HTERT RPE-1 (cell line): ENCODE measurements around the gene GDF7.

ENCODE experiments used
- in situ Hi-C: fragments of 300-500 bp; cut with MboI; formaldehyde crosslinking; loops from 4 replicates; pipeline ENCODE4 v1.14.3; 2020; ENCODE audit warnings: low sequenced_read_pairs

The GDF7 gene

DNA sequence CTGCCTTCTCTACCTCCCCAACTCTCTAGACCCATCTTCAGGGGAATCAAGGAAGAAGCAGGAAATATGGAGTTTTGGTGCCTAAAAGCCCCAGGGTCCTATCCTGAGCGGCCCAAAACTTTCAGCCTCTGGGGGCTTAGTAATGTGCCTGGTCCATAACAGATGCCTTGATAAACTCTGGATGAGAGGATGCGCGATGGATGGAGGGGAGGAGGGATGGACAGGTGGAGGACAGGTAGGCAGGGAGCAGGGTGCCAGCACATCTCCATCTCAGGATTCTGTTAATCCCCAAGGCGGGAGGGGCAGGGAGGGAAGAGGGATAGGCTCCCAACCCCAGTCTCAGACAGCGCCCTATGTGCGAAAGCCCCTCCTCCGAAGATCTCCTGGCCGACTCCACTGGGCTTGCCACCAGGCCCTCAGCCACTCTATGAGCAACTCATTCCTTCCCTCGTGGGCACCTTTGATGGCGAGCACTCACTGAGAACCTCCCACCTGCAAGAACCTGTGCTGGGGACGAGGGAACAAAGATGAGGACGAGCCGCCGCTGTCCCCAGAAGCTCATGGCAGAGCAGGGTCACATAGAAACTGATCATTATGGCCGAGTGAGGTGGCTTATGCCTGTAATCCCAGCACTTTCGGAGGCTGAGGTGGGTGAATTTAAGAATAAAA is 39.1 kb upstream of the GDF7 start:
- in situ Hi-C loops: loop anchor here (25.0 kb wide), 1 partner anchor 191 kb away; the partner anchor contains the start of gene RHOB

DNA sequence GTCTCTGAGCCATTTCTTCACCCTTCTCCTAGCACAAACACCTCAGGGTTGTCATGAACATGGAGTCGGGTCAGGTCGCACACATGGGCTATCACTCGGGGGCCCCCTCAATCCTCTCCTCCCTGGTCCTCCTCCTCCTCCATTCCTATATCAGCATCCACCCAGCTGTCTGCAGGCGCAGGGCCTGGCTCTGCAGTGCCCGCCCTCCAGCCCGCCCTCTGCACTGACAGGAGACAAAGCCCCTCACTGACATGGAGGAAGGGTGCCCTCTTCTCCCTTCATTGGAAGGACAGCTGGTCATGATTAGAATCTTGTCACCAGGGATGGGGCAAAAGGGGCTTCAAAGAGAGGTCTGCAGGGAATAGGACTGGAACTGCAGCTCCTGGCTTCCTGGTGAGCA is 37.8 kb upstream of the GDF7 start:
- in situ Hi-C loops: loop anchor here (25.0 kb wide), 1 partner anchor 192 kb away; the partner anchor contains the start of gene RHOB

DNA sequence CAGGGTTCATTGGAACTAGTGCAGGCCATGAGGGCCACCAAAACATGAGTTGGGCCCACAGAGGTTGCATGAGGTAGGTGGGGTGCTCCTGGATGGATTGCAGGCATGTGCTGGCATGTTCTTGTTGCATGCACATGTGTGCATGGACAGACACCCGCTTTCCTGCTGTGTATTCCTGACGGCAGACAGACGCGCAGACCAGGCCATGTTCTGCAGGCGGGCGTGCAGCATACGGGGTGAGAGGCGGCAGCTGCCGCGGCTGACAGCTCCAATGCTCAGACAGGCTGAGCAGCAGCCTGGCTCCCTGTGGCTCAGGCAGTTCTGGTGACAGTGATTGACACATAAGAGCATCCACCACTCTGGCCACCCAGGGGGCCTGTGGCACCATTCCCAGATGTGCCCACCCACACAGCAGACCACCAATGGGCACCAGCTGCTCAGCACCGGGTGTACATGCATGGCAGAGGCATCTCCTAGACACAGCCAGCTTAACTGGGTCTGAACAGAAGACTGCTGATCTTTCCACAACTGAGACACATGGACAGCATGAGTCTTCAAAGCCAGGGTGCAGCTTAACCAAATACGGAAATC is 37.3 kb upstream of the GDF7 start:
- in situ Hi-C loops: loop anchor here (25.0 kb wide), 1 partner anchor 192 kb away; the partner anchor contains the start of gene RHOB

- in situ Hi-C loops: loop anchor here (25.0 kb wide), 1 partner anchor 194 kb away; the partner anchor contains the start of gene RHOB
Measured at GRCh38 chr2:20630967-20631366, 36.0 kb upstream of the GDF7 start.

GRCh38 chr2:20631617-20632307 is 35.2 kb upstream of the GDF7 start:
- in situ Hi-C loops: loop anchor here (25.0 kb wide), 1 partner anchor 194 kb away; the partner anchor contains the start of gene RHOB

DNA sequence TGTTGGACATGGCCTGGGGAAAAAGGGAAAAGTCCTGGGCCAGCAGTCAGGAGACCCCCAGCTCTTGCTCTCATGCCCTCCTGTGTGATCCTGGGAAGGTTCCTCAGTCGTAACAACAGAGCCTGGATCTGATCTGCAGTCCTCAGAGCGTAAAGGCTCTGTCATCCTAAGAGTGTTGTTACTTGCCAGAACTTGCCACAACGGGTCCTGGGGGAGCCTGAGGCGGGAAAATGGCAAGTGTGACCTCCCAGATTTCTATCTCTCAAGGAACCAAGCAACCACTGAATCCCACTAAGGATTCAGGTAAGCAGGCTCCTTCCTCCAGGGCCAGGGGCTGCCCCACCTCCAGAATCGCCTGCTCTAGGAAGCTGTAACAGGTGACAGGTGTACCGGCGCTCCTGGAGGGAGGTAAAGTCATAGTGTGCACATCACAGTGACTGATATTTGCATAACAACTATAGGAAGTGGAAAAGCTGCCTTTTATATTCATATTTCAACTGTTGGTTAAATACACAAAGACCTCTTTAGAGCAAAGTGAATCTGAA is 34.4 kb upstream of the GDF7 start:
- in situ Hi-C loops: loop anchor here (25.0 kb wide), 1 partner anchor 195 kb away; the partner anchor contains the start of gene RHOB

DNA sequence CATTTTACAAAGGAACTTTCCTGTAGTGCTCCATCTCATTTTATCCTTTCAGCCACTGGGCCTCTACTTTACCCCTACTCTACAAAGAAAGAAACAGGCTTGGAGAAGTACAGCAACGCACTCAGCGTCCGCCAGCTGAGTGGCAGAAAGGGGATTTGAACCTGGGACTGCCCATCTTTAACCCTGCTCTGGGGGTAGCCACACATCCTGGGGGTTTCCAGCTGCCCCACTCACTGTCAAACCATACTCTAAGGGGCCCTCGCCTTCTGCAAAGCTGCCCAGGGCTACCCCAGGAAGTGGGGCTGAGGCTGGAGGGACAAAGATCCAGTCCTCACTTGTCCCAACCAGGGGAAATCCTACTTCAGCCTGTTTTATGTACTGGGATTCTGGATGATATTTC is 33.9 kb upstream of the GDF7 start:
- in situ Hi-C loops: loop anchor here (25.0 kb wide), 1 partner anchor 196 kb away; the partner anchor contains the start of gene RHOB

- in situ Hi-C loops: loop anchor here (25.0 kb wide), 1 partner anchor 197 kb away; the partner anchor contains the start of gene RHOB
Measured at GRCh38 chr2:20633794-20634506, 33.0 kb upstream of the GDF7 start.

- in situ Hi-C loops: loop anchor here (25.0 kb wide), 1 partner anchor 197 kb away; the partner anchor contains the start of gene RHOB
Measured at GRCh38 chr2:20634507-20635112, 32.3 kb upstream of the GDF7 start.

DNA sequence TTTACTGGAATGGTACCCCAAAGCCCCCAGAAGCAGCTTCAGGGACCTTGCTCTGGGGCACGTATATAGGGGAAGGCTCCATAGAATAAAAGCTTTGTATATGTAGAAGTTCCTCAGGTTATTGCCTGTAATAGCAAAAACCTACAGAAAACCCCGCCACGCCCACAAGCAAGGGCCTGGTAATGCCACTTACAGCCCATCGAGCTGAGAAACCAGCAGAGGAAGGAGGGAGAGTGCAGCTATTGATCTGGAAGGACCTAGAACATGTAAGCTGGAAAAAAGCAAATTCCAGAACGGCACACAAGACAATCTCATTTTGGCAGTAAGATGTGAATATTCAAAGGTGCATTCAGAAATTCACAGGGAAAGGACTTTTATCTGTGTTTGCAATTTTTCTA is 31.8 kb upstream of the GDF7 start:
- in situ Hi-C loops: loop anchor here (25.0 kb wide), 1 partner anchor 198 kb away; the partner anchor contains the start of gene RHOB

DNA sequence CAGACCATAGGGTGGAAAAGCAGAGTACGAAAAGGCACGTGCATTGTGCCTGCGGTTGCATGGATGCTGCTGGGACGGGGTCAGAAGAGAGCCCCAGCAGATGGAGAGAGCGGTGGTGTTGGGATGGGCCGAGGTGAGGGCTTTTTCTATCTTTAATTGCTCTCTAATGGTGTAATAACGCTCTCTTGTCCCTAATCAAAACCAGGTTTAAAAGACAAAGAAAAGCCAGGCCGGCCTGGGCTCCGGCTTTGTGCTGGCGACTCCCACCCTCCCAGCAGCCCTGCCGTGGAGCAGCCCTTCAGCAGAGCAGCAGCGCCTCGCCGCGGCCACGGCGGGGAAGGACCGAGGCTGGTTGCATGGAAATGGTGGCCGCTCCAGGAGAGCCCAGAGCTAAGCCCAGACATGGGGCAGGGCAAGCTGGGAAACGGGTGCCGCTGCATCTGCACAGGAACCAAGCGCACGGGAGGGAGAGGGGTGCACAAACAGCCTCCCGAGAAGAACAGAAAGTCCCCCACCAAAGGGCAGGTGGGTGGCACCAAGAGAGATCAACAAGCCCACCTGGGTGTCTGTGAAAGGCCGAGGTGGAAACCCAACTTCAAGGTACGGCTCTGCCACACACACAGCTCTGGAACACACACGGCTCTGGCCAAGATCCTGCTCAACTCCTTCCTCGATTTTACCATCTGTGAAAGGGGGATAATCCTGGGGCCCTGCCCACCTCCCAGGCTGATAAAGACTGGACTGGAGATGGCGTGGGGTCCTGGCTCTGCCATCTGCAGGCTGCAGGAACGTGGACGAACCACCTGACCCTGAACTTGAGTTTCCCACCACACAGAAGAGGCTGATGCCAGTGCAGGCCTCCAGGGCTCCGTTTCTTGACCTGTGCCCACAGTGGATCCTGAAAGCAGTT is 31.0 kb upstream of the GDF7 start:
- in situ Hi-C loops: loop anchor here (25.0 kb wide), 1 partner anchor 199 kb away; the partner anchor contains the start of gene RHOB

GRCh38 chr2:20637147-20637546 is 29.8 kb upstream of the GDF7 start:
- in situ Hi-C loops: loop anchor here (25.0 kb wide), 1 partner anchor 200 kb away; the partner anchor contains the start of gene RHOB

DNA sequence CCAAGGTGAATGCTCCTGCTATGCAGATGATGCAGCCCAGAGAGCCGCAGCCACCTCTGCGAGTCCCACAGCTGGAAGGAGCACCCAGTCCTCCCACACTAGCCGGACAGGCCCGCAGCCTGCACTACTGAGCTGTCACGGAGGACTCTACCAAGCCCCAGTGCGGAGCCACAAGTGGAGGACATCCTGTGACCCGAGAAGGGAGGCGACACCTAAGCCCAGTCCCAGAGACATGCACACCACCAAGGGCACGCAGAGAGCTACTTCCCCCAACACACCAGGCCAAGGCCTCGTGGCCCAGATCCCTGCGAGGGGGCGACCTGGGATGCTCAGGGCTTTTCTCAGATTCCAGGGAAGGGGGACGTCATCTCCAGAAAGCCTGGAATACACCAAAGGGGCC is 28.9 kb upstream of the GDF7 start:
- in situ Hi-C loops: loop anchor here (25.0 kb wide), 1 partner anchor 201 kb away; the partner anchor contains the start of gene RHOB

GRCh38 chr2:20638646-20639430 is 28.1 kb upstream of the GDF7 start:
- in situ Hi-C loops: loop anchor here (25.0 kb wide), 1 partner anchor 202 kb away; the partner anchor contains the start of gene RHOB

- in situ Hi-C loops: loop anchor here (25.0 kb wide), 1 partner anchor 203 kb away; the partner anchor contains the start of gene RHOB
Measured at GRCh38 chr2:20640411-20641122, 26.4 kb upstream of the GDF7 start.

- in situ Hi-C loops: loop anchor here (25.0 kb wide), 1 partner anchor 204 kb away; the partner anchor contains the start of gene RHOB
Measured at GRCh38 chr2:20641123-20641985, 25.6 kb upstream of the GDF7 start.
